ENCODE data around the gene DNAH7. TPM values are rescaled to one million over a fixed set of nuclear protein-coding genes. Genes with fewer than 3 reads are reported as not detected.

The DNAH7 gene
- total RNA-seq, 1 donor from 2014 or later: 1.2 TPM

GRCh38 chr2:196046123-196046917, 22.3 kb downstream of the DNAH7 start:
- H3K27ac Mint-ChIP-seq (ENCODE audit: unreplicated experiment): no peak overlapping the region
- Histone ChIP-seq H3K27ac (ENCODE audit: low read depth, low read length) (no peak overlapping the region), H3K79me2 (ENCODE audit: insufficient read depth, low read length) (no peaks in the 10 kb centered on the region), H3K9ac (ENCODE audit: low read length) (no peak overlapping the region), H3K4me2 (ENCODE audit: low read length) (no peak overlapping the region), H3K27me3 (ENCODE audit: insufficient read depth, low read length) (no peaks in the 10 kb centered on the region), H3K36me3 (ENCODE audit: insufficient read depth, low read length) (no peaks in the 10 kb centered on the region), H3K4me1 (ENCODE audit: insufficient read depth, low read length) (no peaks in the 10 kb centered on the region), H3K4me3 (ENCODE audit: insufficient read depth, low read depth, low read length) (no peak overlapping the region), H4K20me1 (ENCODE audit: insufficient read depth, low read length) (no peaks in the 10 kb centered on the region), H3K9me3 (ENCODE audit: insufficient read depth, low read depth, low read length) (no peaks in the 10 kb centered on the region), H2AFZ (ENCODE audit: low read depth, low read length) (no peak overlapping the region)
- H3K9me3 Mint-ChIP-seq (ENCODE audit: unreplicated experiment): peaks cover under 1% of the 10 kb centered on the region
- peaks cover 2% of the 10 kb centered on the region for H3K36me3 Mint-ChIP-seq (ENCODE audit: low read depth, unreplicated experiment)
- no peak overlapping the region for H3K4me3 Mint-ChIP-seq (ENCODE audit: unreplicated experiment)
- peak; percentile 12 for DNase-seq (ENCODE audit: low read depth)
- TF ChIP-seq EZH2 (IDR thresholded peaks at IDR 0.05; ENCODE audit: insufficient read depth, low read length): no peak
- TF ChIP-seq CTCF (IDR thresholded peaks at IDR 0.05; ENCODE audit: insufficient read depth, low read depth, low read length): no peak
- H3K4me1 Mint-ChIP-seq (ENCODE audit: low read depth, unreplicated experiment): peaks cover 2% of the 10 kb centered on the region
- no peak for FAIRE-seq
- H3K27me3 Mint-ChIP-seq (ENCODE audit: low read depth, unreplicated experiment): no peaks in the 10 kb centered on the region

GRCh38 chr2:196041786-196042185, 26.9 kb downstream of the DNAH7 start:
- Histone ChIP-seq H3K9me3 (ENCODE audit: insufficient read depth, low read depth, low read length) (no peaks in the 10 kb centered on the region), H2AFZ (ENCODE audit: low read depth, low read length) (no peak overlapping the region), H3K79me2 (ENCODE audit: insufficient read depth, low read length) (no peaks in the 10 kb centered on the region), H3K4me1 (ENCODE audit: insufficient read depth, low read length) (no peaks in the 10 kb centered on the region), H3K4me3 (ENCODE audit: insufficient read depth, low read depth, low read length) (no peak overlapping the region), H3K27me3 (ENCODE audit: insufficient read depth, low read length) (no peaks in the 10 kb centered on the region), H3K9ac (ENCODE audit: low read length) (no peak overlapping the region), H3K36me3 (ENCODE audit: insufficient read depth, low read length) (no peaks in the 10 kb centered on the region), H3K27ac (ENCODE audit: low read depth, low read length) (no peak overlapping the region), H3K4me2 (ENCODE audit: low read length) (no peak overlapping the region), H4K20me1 (ENCODE audit: insufficient read depth, low read length) (no peaks in the 10 kb centered on the region)
- DNase-seq (ENCODE audit: low read depth): no peak
- H3K36me3 Mint-ChIP-seq (ENCODE audit: low read depth, unreplicated experiment): peaks cover under 1% of the 10 kb centered on the region
- peaks cover 2% of the 10 kb centered on the region for H3K4me1 Mint-ChIP-seq (ENCODE audit: low read depth, unreplicated experiment)
- no peak overlapping the region for H3K27ac Mint-ChIP-seq (ENCODE audit: unreplicated experiment)
- H3K4me3 Mint-ChIP-seq (ENCODE audit: unreplicated experiment): no peak overlapping the region
- no peaks in the 10 kb centered on the region for H3K27me3 Mint-ChIP-seq (ENCODE audit: low read depth, unreplicated experiment)
- FAIRE-seq: no peak
- H3K9me3 Mint-ChIP-seq (ENCODE audit: unreplicated experiment): peaks cover 9% of the 10 kb centered on the region
- no peak for TF ChIP-seq EZH2 (IDR thresholded peaks at IDR 0.05; ENCODE audit: insufficient read depth, low read length)
- TF ChIP-seq CTCF (IDR thresholded peaks at IDR 0.05; ENCODE audit: insufficient read depth, low read depth, low read length): no peak

- H3K27ac Mint-ChIP-seq (ENCODE audit: unreplicated experiment): no peak overlapping the region
Measured at GRCh38 chr2:196040218-196040617, 28.4 kb downstream of the DNAH7 start.

More at GRCh38 chr2:196040218-196040617, 28.4 kb downstream of the DNAH7 start:
- no peaks in the 10 kb centered on the region for H4K20me1 ChIP-seq (ENCODE audit: insufficient read depth, low read length)
- H3K27ac ChIP-seq (ENCODE audit: low read depth, low read length): no peak overlapping the region
- no peak for TF ChIP-seq CTCF (IDR thresholded peaks at IDR 0.05; ENCODE audit: insufficient read depth, low read depth, low read length)
- no peak for TF ChIP-seq EZH2 (IDR thresholded peaks at IDR 0.05; ENCODE audit: insufficient read depth, low read length)
- H3K4me2 ChIP-seq (ENCODE audit: low read length): no peak overlapping the region
- Mint-ChIP-seq H3K4me1 (ENCODE audit: low read depth, unreplicated experiment) (no peaks in the 10 kb centered on the region), H3K36me3 (ENCODE audit: low read depth, unreplicated experiment) (peaks cover 3% of the 10 kb centered on the region), H3K4me3 (ENCODE audit: unreplicated experiment) (no peak overlapping the region), H3K9me3 (ENCODE audit: unreplicated experiment) (peaks cover 9% of the 10 kb centered on the region), H3K27me3 (ENCODE audit: low read depth, unreplicated experiment) (no peaks in the 10 kb centered on the region)
- H3K4me3 ChIP-seq (ENCODE audit: insufficient read depth, low read depth, low read length): no peak overlapping the region
- H3K4me1 ChIP-seq (ENCODE audit: insufficient read depth, low read length): no peaks in the 10 kb centered on the region
- H3K36me3 ChIP-seq (ENCODE audit: insufficient read depth, low read length): no peaks in the 10 kb centered on the region
- FAIRE-seq (no peak), DNase-seq (ENCODE audit: low read depth) (no peak)
- no peaks in the 10 kb centered on the region for H3K27me3 ChIP-seq (ENCODE audit: insufficient read depth, low read length)
- H2AFZ ChIP-seq (ENCODE audit: low read depth, low read length): no peak overlapping the region
- no peaks in the 10 kb centered on the region for H3K9me3 ChIP-seq (ENCODE audit: insufficient read depth, low read depth, low read length)
- H3K79me2 ChIP-seq (ENCODE audit: insufficient read depth, low read length): no peaks in the 10 kb centered on the region
- H3K9ac ChIP-seq (ENCODE audit: low read length): no peak overlapping the region
